ENCODE data around the gene RASSF5. TPM values are rescaled to one million over a fixed set of nuclear protein-coding genes. Genes with fewer than 3 reads are reported as not detected.

The RASSF5 gene
- total and polyA plus RNA-seq, 10 of the 15 experiments (the other 5 are each of a cell fraction or from before 2014, with no cell fraction given), result 14.0 to 89.6 (median 68.9) TPM

- H3K36me3 ChIP-seq (ENCODE audit: control insufficient read depth in 2 of 2, insufficient read depth in 2 of 2, low read length in 1 of 2), result peaks cover 5 to 34% of the 10 kb centered on the region in 2 experiments
These were observed 66.0 kb downstream of the RASSF5 start for GRCh38 chr1:206573319-206573718.

GRCh38 chr1:206573762-206574161 lies 66.4 kb downstream of the RASSF5 start:
- in situ Hi-C loops (cut with MboI), result no loop called here
- Histone ChIP-seq H2AFZ (ENCODE audit: control insufficient read depth, low read depth, low read length) (no peak overlapping the region), H4K20me1 (ENCODE audit: control insufficient read depth, insufficient read depth) (no peaks in the 10 kb centered on the region), H3K36me3 (ENCODE audit: control insufficient read depth in 2 of 2, insufficient read depth in 2 of 2, low read length in 1 of 2) (peaks cover 4 to 30% of the 10 kb centered on the region in 2 experiments), H3K4me1 (ENCODE audit: control insufficient read depth, insufficient read depth, low read length) (peaks cover 51% of the 10 kb centered on the region), H3K79me2 (ENCODE audit: control insufficient read depth, insufficient read depth, low read length) (peaks cover 94% of the 10 kb centered on the region), H3K27ac (ENCODE audit: control insufficient read depth, insufficient read depth) (no peak overlapping the region), H3K9me3 (replicated peaks; ENCODE audit: control insufficient read depth, insufficient read depth, low read length) (no peaks in the 10 kb centered on the region), H3K9ac (ENCODE audit: control insufficient read depth, insufficient read depth, low read length) (no peak overlapping the region), H3K27me3 (replicated peaks in 1 of 2; ENCODE audit: control insufficient read depth in 2 of 2, insufficient read depth in 2 of 2, low read length in 1 of 2) (no peaks in the 10 kb centered on the region), H3K4me3 (no peak overlapping the region), H3K4me2 (ENCODE audit: control insufficient read depth, insufficient read depth) (peak overlapping the region; percentile 12; the same call in 1 of the 2 replicates)
- TF ChIP-seq RAD21 (IDR thresholded peaks at IDR 0.05; ENCODE audit: insufficient read depth, low read depth, low read length), result no peak
- DNase-seq (ENCODE audit: low read depth, low spot score) (no peak), ATAC-seq (no peak), FAIRE-seq (no peak)
- 100% methylated on average over 4 of the region's 4 CpGs for WGBS (ENCODE audit: insufficient coverage, insufficient replicate concordance, low lambda C conversion rate, missing lambda C conversion rate)
- ChIA-PET POLR2A (interaction anchor here (0.6 to 9.8 kb wide), 3 partner anchors 11 to 28 kb away, joined by 3 to 117 read pairs (median 5); no protein-coding TSS in a partner anchor), SMC1A (ENCODE audit: uncharacterized antibody, unreplicated experiment) (interaction anchor here (1.3 to 13.1 kb wide), 3 partner anchors 10 to 94 kb away, joined by 3 to 311 read pairs (median 8); no protein-coding TSS in a partner anchor), CTCF (interaction anchor here (3.0 kb wide), 1 partner anchor 10 kb away, joined by 14 read pairs; no protein-coding TSS in a partner anchor), RAD21 (ENCODE audit: unreplicated experiment) (interaction anchor here (3.7 kb wide), 1 partner anchor 19 kb away, joined by 22 read pairs; no protein-coding TSS in a partner anchor)
- no TSS peak for BruUV-seq (replicated peaks)
- intact Hi-C loops (cut with micrococcal nuclease; ENCODE audit: unreplicated experiment), result no loop called here

More at GRCh38 chr1:206573319-206573718, 66.0 kb downstream of the RASSF5 start:
- Histone ChIP-seq H3K4me2 (ENCODE audit: control insufficient read depth, insufficient read depth) (no peak overlapping the region), H3K79me2 (ENCODE audit: control insufficient read depth, insufficient read depth, low read length) (peaks cover 94% of the 10 kb centered on the region), H3K9me3 (replicated peaks; ENCODE audit: control insufficient read depth, insufficient read depth, low read length) (no peaks in the 10 kb centered on the region), H3K9ac (ENCODE audit: control insufficient read depth, insufficient read depth, low read length) (no peak overlapping the region), H4K20me1 (ENCODE audit: control insufficient read depth, insufficient read depth) (peaks cover 3% of the 10 kb centered on the region; the same call in 1 of the 2 replicates), H3K4me1 (ENCODE audit: control insufficient read depth, insufficient read depth, low read length) (peaks cover 51% of the 10 kb centered on the region), H3K27ac (ENCODE audit: control insufficient read depth, insufficient read depth) (no peak overlapping the region), H3K4me3 (no peak overlapping the region), H2AFZ (ENCODE audit: control insufficient read depth, low read depth, low read length) (no peak overlapping the region), H3K27me3 (replicated peaks in 1 of 2; ENCODE audit: control insufficient read depth in 2 of 2, insufficient read depth in 2 of 2, low read length in 1 of 2) (no peaks in the 10 kb centered on the region)
- DNase-seq (ENCODE audit: low read depth, low spot score) (no peak), FAIRE-seq (no peak), ATAC-seq (no peak)
- intact Hi-C loops (cut with micrococcal nuclease; ENCODE audit: unreplicated experiment) (no loop called here), in situ Hi-C loops (cut with MboI) (no loop called here)
- ChIA-PET RAD21 (ENCODE audit: unreplicated experiment) (interaction anchor here (3.7 kb wide), 1 partner anchor 18 kb away, joined by 22 read pairs; no protein-coding TSS in a partner anchor), POLR2A (interaction anchor here (1.1 to 9.8 kb wide), 2 partner anchors 11 to 18 kb away, joined by 3 to 117 read pairs; no protein-coding TSS in a partner anchor), SMC1A (ENCODE audit: uncharacterized antibody, unreplicated experiment) (interaction anchor here (0.5 to 13.1 kb wide), 6 partner anchors 10 to 152 kb away, joined by 3 to 311 read pairs (median 4); no protein-coding TSS in a partner anchor), CTCF (interaction anchor here (1.2 to 3.0 kb wide), 2 partner anchors 11 to 94 kb away, joined by 3 to 14 read pairs; no protein-coding TSS in a partner anchor)
- no peak for TF ChIP-seq EED (IDR thresholded peaks at IDR 0.05; ENCODE audit: low read depth)
- TF ChIP-seq IKZF1 (conservative IDR thresholded peaks at IDR 0.05), result no peak
- TF ChIP-seq YBX1 (IDR thresholded peaks at IDR 0.05), result no peak
- TF ChIP-seq HDAC2 (IDR thresholded peaks at IDR 0.05), result no peak
- no peak for TF ChIP-seq RAD21 (IDR thresholded peaks at IDR 0.05; ENCODE audit: insufficient read depth, low read depth, low read length)
- no peak for TF ChIP-seq NFYB (IDR thresholded peaks at IDR 0.05; ENCODE audit: insufficient read depth, low read depth, low read length)
- no peak for TF ChIP-seq TCF12 (IDR thresholded peaks at IDR 0.05; ENCODE audit: low read depth, low read length)
- no peak for TF ChIP-seq SUPT20H (IDR thresholded peaks at IDR 0.05; ENCODE audit: borderline replicate concordance, control insufficient read depth, low read depth, low read length)
- TF ChIP-seq GABPA (IDR thresholded peaks at IDR 0.05; ENCODE audit: low read depth), result no peak
- TF ChIP-seq IRF4 (IDR thresholded peaks at IDR 0.05; ENCODE audit: low read depth, low read length), result no peak
- WGBS (ENCODE audit: insufficient coverage, insufficient replicate concordance, low lambda C conversion rate, missing lambda C conversion rate), result 93% methylated on average over 4 of the region's 4 CpGs
- BruUV-seq (replicated peaks), result no TSS peak
